A549 (cell line): ENCODE data around the gene FBXO47. TPM values are rescaled to one million over a fixed set of nuclear protein-coding genes. Genes with fewer than 3 reads are reported as not detected.

Experiments
- ATAC-seq, 2 experiments: fragments of 200-7000 bp in 1 of 2; fragments of >200 bp in 1 of 2; cut with Nextera tagmentation in 1 of 2; cut with Tn5 transposase in 1 of 2; 3 replicates each; pipeline versions ENCODE4 v1.8.0 to v1.9.1; 2018 to 2020; ENCODE audit warnings: mild to moderate bottlenecking in 1 of 2, moderate library complexity in 1 of 2
- CTCF ChIA-PET: fragments of 300-600 bp; sonication (Branson Sonifier 250); formaldehyde crosslinking; extraction: SDS; loops from one replicate; lab custom pipeline; 2021; ENCODE audit warnings: antibody characterized with exemption, inconsistent platforms; lab: Yijun Ruan, JAX
- POLR2A ChIA-PET: fragments of 350-600 bp; formaldehyde crosslinking; extraction: SDS; loops from one replicate; lab custom pipeline; 2021; ENCODE audit warnings: antibody characterized with exemption, inconsistent platforms; lab: Yijun Ruan, JAX
- DNase-seq, 2 experiments: peaks; one replicate each; pipeline versions ENCODE4 v3.0.0 to v3.0.0-alpha.2; 2011 to 2016; ENCODE audit warnings: low read depth in 1 of 2, low spot score in 1 of 2
- FAIRE-seq: peaks from 2 replicates; lab custom pipeline; 2011; peaks lifted over from hg19 to GRCh38; lab: Jason Lieb, UNC
- H3K27ac ChIP-seq, 2 experiments: fragments of >200 bp; sonication (Bioruptor Twin); formaldehyde crosslinking; 3 replicates each; pipeline ENCODE4 v1.5.1; 2016 to 2017
- H3K4me1 ChIP-seq: fragments of >200 bp; sonication (Bioruptor Twin); formaldehyde crosslinking; 3 replicates; pipeline ENCODE4 v1.6.1; 2016
- H3K4me2 ChIP-seq: fragments of >200 bp; sonication (Bioruptor Twin); formaldehyde crosslinking; 3 replicates; pipeline ENCODE4 v1.6.1; 2016
- H3K4me3 ChIP-seq: fragments of >200 bp; sonication (Bioruptor Twin); formaldehyde crosslinking; 3 replicates; pipeline ENCODE4 v1.5.1; 2016
- H3K9me3 ChIP-seq: fragments of >200 bp; sonication (Bioruptor Twin); formaldehyde crosslinking; 3 replicates; pipeline ENCODE4 v1.6.1; 2016
- CHD2 ChIP-seq: fragments of 150-350 bp; IDR thresholded peaks from 2 replicates; pipeline ENCODE4 v1.6.1; 2014; ENCODE audit warnings: low read length; ENCODE audit not compliant: partially characterized antibody
- CHD4 ChIP-seq: fragments of 200-600 bp; sonication (generic); IDR thresholded peaks from 2 replicates; pipeline ENCODE4 v1.6.1; 2016; ENCODE audit warnings: antibody characterized with exemption, mild to moderate bottlenecking, borderline replicate concordance
- EHF ChIP-seq: fragments of 250-450 bp; sonication (Bioruptor Pico); IDR thresholded peaks from 2 replicates; pipeline ENCODE4 v1.5.0; 2020; ENCODE audit warnings: mild to moderate bottlenecking
- EP300 ChIP-seq, 2 experiments: fragments of >200 bp; sonication (Bioruptor Twin); formaldehyde crosslinking; IDR thresholded peaks; 2 replicates in 1 of 2; 3 replicates in 1 of 2; pipeline ENCODE4 v1.6.1; 2016 to 2017
- FOXS1 ChIP-seq: fragments of 250-450 bp; sonication (Bioruptor Pico); IDR thresholded peaks from 2 replicates; pipeline ENCODE4 v1.5.0; 2020; ENCODE audit warnings: mild to moderate bottlenecking, moderate library complexity
- GATA3 ChIP-seq: IDR thresholded peaks from 2 replicates; pipeline ENCODE4 v1.6.1; 2012; ENCODE audit warnings: borderline replicate concordance
- HES2 ChIP-seq: fragments of >200 bp; sonication (Bioruptor Twin); formaldehyde crosslinking; IDR thresholded peaks from 2 replicates; pipeline ENCODE4 v1.6.1; 2016
- HOXA7 ChIP-seq: fragments of 250-450 bp; sonication (Bioruptor Pico); IDR thresholded peaks from 2 replicates; pipeline ENCODE4 v1.5.0; 2020; ENCODE audit warnings: mild to moderate bottlenecking, moderate library complexity
- JUNB ChIP-seq: fragments of >200 bp; sonication (Bioruptor Twin); formaldehyde crosslinking; IDR thresholded peaks from 2 replicates; pipeline ENCODE4 v1.6.1; 2016
- KDM1A ChIP-seq: fragments of 200-600 bp; sonication (generic); IDR thresholded peaks from 2 replicates; pipeline ENCODE4 v1.6.1; 2016; ENCODE audit warnings: low read depth, mild to moderate bottlenecking
- KDM5A ChIP-seq: fragments of 200-600 bp; sonication (generic); IDR thresholded peaks from 2 replicates; pipeline ENCODE4 v1.6.1; 2016; ENCODE audit warnings: antibody characterized with exemption, mild to moderate bottlenecking
- MAFK ChIP-seq: fragments of 450-650 bp; IDR thresholded peaks from 2 replicates; pipeline ENCODE4 v1.6.1; 2014; ENCODE audit not compliant: partially characterized antibody
- MAX ChIP-seq: IDR thresholded peaks from 2 replicates; pipeline ENCODE4 v1.6.1; 2012
- MAZ ChIP-seq: fragments of 150-350 bp; IDR thresholded peaks from 2 replicates; pipeline ENCODE4 v1.6.1; 2014; ENCODE audit warnings: antibody characterized with exemption, low read depth, low read length, borderline replicate concordance
- MYC ChIP-seq: IDR thresholded peaks from 2 replicates; pipeline ENCODE4 v1.6.1; 2012; ENCODE audit warnings: mild to moderate bottlenecking, inconsistent platforms, low read length, improper control_type of control experiment, borderline replicate concordance
- NFE2L2 ChIP-seq: fragments of 150-350 bp; conservative IDR thresholded peaks from 2 replicates; pipeline ENCODE4 v1.6.1; 2014; ENCODE audit warnings: low read length
- NPAS2 ChIP-seq: fragments of 250-450 bp; sonication (Bioruptor Pico); IDR thresholded peaks from 2 replicates; pipeline ENCODE4 v1.8.0; 2022; ENCODE audit warnings: mild to moderate bottlenecking, moderate library complexity, borderline replicate concordance
- NR3C1 ChIP-seq: fragments of >200 bp; sonication (Bioruptor Twin); formaldehyde crosslinking; IDR thresholded peaks from 3 replicates; pipeline ENCODE4 v1.6.1; 2017
- PHF8 ChIP-seq: fragments of 200-600 bp; sonication (generic); IDR thresholded peaks from 2 replicates; pipeline ENCODE4 v1.6.1; 2016; ENCODE audit warnings: low read depth, mild to moderate bottlenecking, antibody characterized with exemption, moderate library complexity, borderline replicate concordance
- POLR2A ChIP-seq: IDR thresholded peaks from 2 replicates; pipeline ENCODE4 v1.6.1; 2012; ENCODE audit warnings: mild to moderate bottlenecking, low read length
- POLR2AphosphoS2 ChIP-seq: conservative IDR thresholded peaks from 2 replicates; pipeline ENCODE4 v1.6.1; 2012; ENCODE audit warnings: low read length, improper control_type of control experiment, inconsistent platforms
- RARB ChIP-seq: fragments of 250-450 bp; sonication (Bioruptor Pico); IDR thresholded peaks from 2 replicates; pipeline ENCODE4 v1.8.0; 2021; ENCODE audit warnings: mild to moderate bottlenecking, moderate library complexity
- RCOR1 ChIP-seq: fragments of 150-350 bp; IDR thresholded peaks from 2 replicates; pipeline ENCODE4 v1.6.1; 2014; ENCODE audit warnings: antibody characterized with exemption, low read length, low read depth
- SREBF2 ChIP-seq: fragments of 450-650 bp; IDR thresholded peaks from 2 replicates; pipeline ENCODE4 v1.6.1; 2014; ENCODE audit warnings: mild to moderate bottlenecking, moderate library complexity
- ZC3H11A ChIP-seq: fragments of 450-650 bp; IDR thresholded peaks from 2 replicates; pipeline ENCODE4 v1.6.1; 2014; ENCODE audit warnings: antibody characterized with exemption, mild to moderate bottlenecking
- WGBS: methylation state at CpG from one replicate; pipeline ENCODE4 v1.1.6; 2017; ENCODE audit errors: missing lambda C conversion rate; 5-methylcytosine and 5-hydroxymethylcytosine counted together
- polyA plus RNA-seq, 4 experiments: library from polyadenylated mRNA; depleted of rRNA in 3 of 4; stranded (reverse); fragments of >200 nt; fragmentation: RNase III in 1 of 4; extraction: RNeasy Plus Mini Kit Qiagen cat#74134 plus additional on column Dnase treatment in 1 of 4; gene quantifications; 2 replicates in 3 of 4; 3 replicates in 1 of 4; pipeline ENCODE4 v1.2.3, GENCODE V29; 2011 to 2017
- TF ChIP-seq, protein P1 (sequence below): fragments of 450-650 bp; IDR thresholded peaks from 2 replicates; pipeline ENCODE4 v1.6.1; 2014; ENCODE audit warnings: antibody characterized with exemption

Gene FBXO47
- polyA plus RNA-seq, 2 of the 4 experiments (the other 2 are of a cell fraction), result 0.04 TPM; not detected in 1

DNA sequence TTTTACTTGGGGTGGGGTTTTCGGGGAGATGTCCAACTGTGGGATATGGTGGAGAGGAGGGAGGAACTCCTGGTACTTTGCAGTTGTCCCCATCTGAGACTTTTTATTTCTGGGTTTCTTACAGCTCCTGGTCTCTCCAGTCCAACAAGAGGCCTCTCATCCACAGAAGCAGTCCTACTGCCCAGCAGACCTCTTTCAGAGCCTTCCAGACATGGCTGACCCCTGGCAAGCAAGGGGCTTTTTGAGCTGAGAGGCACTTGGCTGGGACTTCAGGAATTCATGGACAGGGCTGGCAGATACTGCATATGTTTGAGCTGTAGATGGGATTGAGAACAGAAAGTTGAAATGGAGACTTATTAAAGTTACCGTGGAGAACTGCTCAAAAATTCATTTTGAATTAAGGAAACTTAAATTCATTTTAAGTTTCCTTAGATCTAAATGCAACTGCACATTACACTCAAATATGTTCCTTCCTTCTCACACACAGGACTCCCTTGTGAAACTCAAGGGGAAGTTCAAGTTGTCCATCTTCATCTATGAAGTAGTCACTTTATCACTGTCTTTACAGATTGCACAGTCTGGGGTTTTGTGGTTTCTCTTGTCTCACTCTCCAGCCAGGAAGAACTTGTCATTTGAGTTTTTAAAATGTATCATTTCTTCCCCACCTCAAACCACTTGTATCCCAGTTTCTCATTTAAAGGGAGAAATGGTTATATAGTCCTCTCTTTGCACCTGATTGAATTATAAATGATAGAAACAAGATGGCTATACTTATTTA, 40.7 kb downstream of the FBXO47 start:
- no peak overlapping the region for H3K4me3 ChIP-seq
- POLR2A ChIA-PET, result no interaction called here
- TF ChIP-seq EHF (CRISPR knock-in tag), result no peak
- TF ChIP-seq POLR2AphosphoS2, result no peak
- TF ChIP-seq NR3C1, result no peak
- no peak for TF ChIP-seq EP300 (IDR thresholded peaks at IDR 0.05)
- TF ChIP-seq CHD4, result no peak
- no peak for TF ChIP-seq NPAS2 (CRISPR knock-in tag)
- no peak for TF ChIP-seq GATA3
- no peak for TF ChIP-seq ZC3H11A
- no peak for TF ChIP-seq KDM5A
- no peak for TF ChIP-seq MAX
- no peak for TF ChIP-seq FOXS1
- no peak for TF ChIP-seq NFE2L2
- TF ChIP-seq HOXA7 (CRISPR knock-in tag), result no peak
- no peak for TF ChIP-seq SREBF2
- no peak for TF ChIP-seq KDM1A
- TF ChIP-seq PHF8, result no peak
- ATAC-seq (no peak), FAIRE-seq (no peak), DNase-seq (no peak)
- H3K27ac ChIP-seq, result no peak overlapping the region
- H3K4me2 ChIP-seq, result no peak overlapping the region
- H3K4me1 ChIP-seq, result peaks cover 11% of the 10 kb centered on the region; the same call in 1 of the 3 replicates
- CTCF ChIA-PET, result interaction anchor here (1.1 to 3.6 kb wide), 3 partner anchors 9 to 248 kb away, joined by 3 to 13 read pairs (median 6); no protein-coding TSS in a partner anchor
- H3K9me3 ChIP-seq, result no peaks in the 10 kb centered on the region
- WGBS, result 89% methylated on average over 2 of the region's 2 CpGs

DNA sequence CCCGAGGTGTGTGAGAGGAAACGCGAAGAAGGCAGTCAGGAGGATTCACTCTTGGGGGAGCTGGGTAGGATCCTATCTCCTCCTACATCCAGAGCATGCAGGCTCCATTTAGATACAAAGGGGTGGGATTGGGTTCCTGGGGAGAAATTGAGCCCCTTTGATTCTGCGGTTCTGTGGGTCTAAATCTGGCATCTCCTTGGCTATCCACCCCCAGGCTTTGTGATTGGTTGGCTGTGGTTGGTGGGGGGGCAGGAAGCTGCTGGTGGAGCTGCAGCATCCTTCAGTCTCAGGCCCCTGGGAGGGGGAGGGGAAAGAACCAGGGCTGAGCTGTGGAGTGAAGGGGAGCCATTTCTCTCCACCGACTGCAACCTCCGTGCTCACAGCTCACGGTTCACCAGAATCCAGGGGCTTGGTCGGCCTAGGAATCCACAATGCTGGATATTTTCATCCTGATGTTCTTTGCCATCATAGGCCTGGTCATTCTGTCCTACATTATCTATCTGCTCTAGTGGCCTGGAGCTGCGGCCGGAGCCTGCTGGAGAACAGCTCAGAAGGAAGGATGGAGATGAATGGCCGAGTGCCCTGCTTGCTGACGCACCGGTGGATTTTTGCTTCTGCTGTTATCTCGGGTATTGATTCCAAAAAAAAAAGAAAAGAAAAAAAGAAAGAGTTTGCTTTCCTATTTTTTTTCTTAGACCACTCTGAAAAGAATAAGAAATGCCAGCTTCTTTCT, 41.8 kb downstream of the FBXO47 start, which contains the start of gene LASP1NB:
Gene LASP1NB, plus strand, starts transcription at position 352 of the 733 bp plus-strand sequence.
- FAIRE-seq, result no peak
- no peaks in the 10 kb centered on the region for H3K9me3 ChIP-seq
- ChIA-PET CTCF (interaction anchor here (0.6 to 3.6 kb wide), 9 partner anchors 8 to 319 kb away, joined by 3 to 13 read pairs (median 4); no protein-coding TSS in a partner anchor), POLR2A (no interaction called here)
- no peak for DNase-seq
- H3K27ac ChIP-seq, result no peak within 1 kb of the TSS
- H3K4me1 ChIP-seq, result peaks cover 11% of the 10 kb centered on the region; the same call in 1 of the 3 replicates
- no peak within 1 kb of the TSS for H3K4me2 ChIP-seq
- no peak within 1 kb of the TSS for H3K4me3 ChIP-seq
- TF ChIP-seq RCOR1 (no peak), MYC (no peak), FOXS1 (no peak), MAZ (no peak), CHD2 (no peak), HOXA7 (CRISPR knock-in tag) (no peak), JUNB (no peak), MAFK (no peak), POLR2A (no peak), HES2 (no peak), RARB (CRISPR knock-in tag) (no peak)
- TF ChIP-seq, protein P1, sequence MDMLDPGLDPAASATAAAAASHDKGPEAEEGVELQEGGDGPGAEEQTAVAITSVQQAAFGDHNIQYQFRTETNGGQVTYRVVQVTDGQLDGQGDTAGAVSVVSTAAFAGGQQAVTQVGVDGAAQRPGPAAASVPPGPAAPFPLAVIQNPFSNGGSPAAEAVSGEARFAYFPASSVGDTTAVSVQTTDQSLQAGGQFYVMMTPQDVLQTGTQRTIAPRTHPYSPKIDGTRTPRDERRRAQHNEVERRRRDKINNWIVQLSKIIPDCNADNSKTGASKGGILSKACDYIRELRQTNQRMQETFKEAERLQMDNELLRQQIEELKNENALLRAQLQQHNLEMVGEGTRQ, result no peak
- 92% methylated on average over 14 of the region's 14 CpGs for WGBS
- ATAC-seq, result peak in 1 of 2 experiments; percentile 16; a peak in 3 of 6 replicates
